Uterus (tissue), 2 donors: ENCODE data around the gene BCL7C.

Experiments used
- CTCF ChIP-seq, 4 experiments: fragments of 200-600 bp in 2 of 4; fragments of 450-650 bp in 2 of 4; sonication (generic) in 2 of 4; IDR thresholded peaks; one replicate each; pipeline ENCODE4 v1.5.1; 2016 to 2019; ENCODE audit warnings: antibody characterized with exemption in 4 of 4, mild to moderate bottlenecking in 2 of 4, moderate library complexity in 1 of 4
- POLR2A ChIP-seq, 2 donors: fragments of 450-650 bp; IDR thresholded peaks; one replicate each; pipeline ENCODE4 v1.6.1; 2016; ENCODE audit warnings: antibody characterized with exemption in 2 of 2, mild to moderate bottlenecking in 1 of 2, moderate library complexity in 1 of 2

GRCh38 chr16:30921459-30921747, 27.5 kb upstream of the BCL7C start:
- TF ChIP-seq POLR2A (IDR thresholded peaks at IDR 0.05): no peak
- TF ChIP-seq CTCF (IDR thresholded peaks at IDR 0.05): no peak
